GM19025 (cell line): Measurements from ENCODE around the gene TMBIM6.
"Not testable (repeated sequence)": the region's sequence is repeated elsewhere in the genome, so short reads cannot be mapped to it uniquely, and the experiment has no call there.

Source experiments
- ATAC-seq: cut with Tn5 transposase; IDR thresholded peaks from one replicate; pipeline ENCODE4 v1.9.1; 2021; ENCODE audit warnings: mild to moderate bottlenecking, low read depth, moderate library complexity; ENCODE audit not compliant: unreplicated experiment

TMBIM6 gene

GRCh38 chr12:49740930-49741881, at the start of gene TMBIM6:
TMBIM6 (plus strand) TSS chr12:49741557; CDS start chr12:49752494, 10,937 bp downstream.
- ATAC-seq = peak; percentile 94

DNA sequence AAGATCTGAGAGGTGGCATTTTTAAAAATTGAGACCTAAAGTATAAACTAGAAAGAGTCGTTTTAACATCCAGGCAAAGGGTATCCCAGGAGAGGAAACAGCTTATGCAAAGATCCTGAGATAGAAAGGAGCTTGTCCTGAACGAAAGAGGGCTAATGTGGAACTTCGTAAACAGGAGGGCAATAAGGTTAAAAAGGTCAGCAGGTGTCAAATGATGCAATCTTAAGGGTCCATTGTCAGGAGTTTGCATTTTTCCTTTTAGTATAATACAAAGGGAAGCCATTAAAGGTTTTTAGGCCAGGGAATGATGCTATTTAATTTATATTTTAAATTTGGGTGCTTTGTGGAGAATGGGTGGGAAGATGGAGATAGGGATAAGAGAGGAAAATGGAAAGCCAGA, 48.5 kb upstream of the TMBIM6 start:
- no peak for ATAC-seq

- no peak for ATAC-seq
Observed at GRCh38 chr12:49693931-49694444, 47.4 kb upstream of the TMBIM6 start.

- no peak for ATAC-seq
Observed at GRCh38 chr12:49696723-49697122, 44.6 kb upstream of the TMBIM6 start.

DNA sequence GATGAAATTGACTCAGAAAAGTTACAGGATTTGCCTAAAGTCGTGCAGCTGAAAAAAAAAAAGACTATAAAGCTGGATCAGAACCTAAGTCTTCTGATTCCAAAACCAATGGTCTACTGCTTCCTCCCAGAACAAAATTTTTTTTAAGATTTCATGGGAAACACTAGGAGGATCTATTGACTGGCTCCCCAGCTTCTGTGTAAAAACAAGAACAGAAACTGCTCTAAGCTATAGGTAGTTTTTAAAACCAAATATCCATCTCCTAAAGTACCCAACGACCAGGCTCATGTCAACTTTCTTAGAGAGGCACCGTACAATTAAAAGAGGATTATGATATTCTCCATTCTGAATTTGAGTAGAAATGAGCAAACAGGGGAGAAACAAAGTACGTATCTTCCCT, 43.5 kb upstream of the TMBIM6 start:
- ATAC-seq = no peak

GRCh38 chr12:49698619-49699545, 42.5 kb upstream of the TMBIM6 start:
- ATAC-seq = peak; percentile 84

- ATAC-seq = no peak
Observed at GRCh38 chr12:49702009-49702408, 39.3 kb upstream of the TMBIM6 start.

DNA sequence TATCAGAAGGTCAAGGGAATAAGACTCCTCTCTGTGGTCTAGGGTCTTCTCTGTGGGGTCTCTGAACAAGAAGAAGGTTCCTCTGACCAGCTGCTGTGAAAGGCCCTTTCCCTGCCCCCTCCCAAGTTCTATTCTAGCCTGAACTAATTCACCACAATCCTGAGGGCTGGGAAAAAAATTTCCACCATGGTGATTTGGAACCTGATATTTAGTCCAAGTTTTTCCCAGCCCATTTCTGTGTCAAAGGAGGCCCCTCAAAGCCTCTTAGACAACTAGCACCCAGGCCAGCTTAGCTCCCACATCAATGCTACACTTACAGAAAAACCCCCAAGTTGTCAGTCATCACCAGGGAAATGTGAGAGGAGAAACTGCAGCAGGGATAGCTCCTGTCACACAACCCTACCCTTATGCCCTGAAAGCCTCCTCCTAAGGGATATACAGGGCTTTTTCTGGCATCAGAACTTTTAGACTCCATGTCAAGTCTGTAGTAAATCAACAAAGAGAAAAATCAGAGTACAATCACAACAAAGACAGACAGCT, 38.6 kb upstream of the TMBIM6 start:
- ATAC-seq = no peak

GRCh38 chr12:49703647-49704137, 37.7 kb upstream of the TMBIM6 start:
- ATAC-seq = no peak

- ATAC-seq = no peak
Observed at GRCh38 chr12:49705479-49706134, 35.8 kb upstream of the TMBIM6 start.

GRCh38 chr12:49706351-49707127, 34.8 kb upstream of the TMBIM6 start:
- peak; percentile 11 for ATAC-seq

GRCh38 chr12:49707128-49707811, 34.1 kb upstream of the TMBIM6 start, which contains the start of gene FMNL3:
FMNL3 (minus strand) TSS chr12:49707405; CDS start chr12:49707180, 225 bp downstream.
- peak; percentile 86 for ATAC-seq

GRCh38 chr12:49707812-49708147, 33.6 kb upstream of the TMBIM6 start:
- no peak for ATAC-seq

- no peak for ATAC-seq
Observed at GRCh38 chr12:49708851-49709250, 32.5 kb upstream of the TMBIM6 start.

GRCh38 chr12:49713952-49714351, 27.4 kb upstream of the TMBIM6 start:
- not testable (repeated sequence) for ATAC-seq

- no peak for ATAC-seq
Observed at GRCh38 chr12:49716553-49716952, 24.8 kb upstream of the TMBIM6 start.

DNA sequence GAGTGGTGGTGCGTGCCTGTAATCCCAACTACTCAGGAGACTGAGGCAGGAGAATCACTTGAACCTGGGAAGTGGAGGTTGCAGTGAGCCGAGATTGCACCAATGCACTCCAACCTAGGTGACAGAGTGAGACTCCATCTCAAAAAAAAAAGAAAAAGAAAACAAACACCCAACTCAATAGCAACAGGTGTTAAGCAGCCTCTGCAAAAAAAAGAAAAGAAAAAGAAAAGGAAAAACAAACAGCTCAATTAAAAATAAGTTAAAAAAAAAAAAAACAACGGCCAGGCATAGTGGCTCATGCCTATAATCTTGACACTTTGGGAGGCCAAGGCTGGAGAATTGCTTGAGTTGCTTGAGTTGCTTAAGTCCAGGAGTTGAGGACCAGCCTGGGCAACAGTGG, 23.6 kb upstream of the TMBIM6 start:
- ATAC-seq = not testable (repeated sequence)

- ATAC-seq = no peak
Observed at GRCh38 chr12:49720214-49720613, 21.1 kb upstream of the TMBIM6 start.

DNA sequence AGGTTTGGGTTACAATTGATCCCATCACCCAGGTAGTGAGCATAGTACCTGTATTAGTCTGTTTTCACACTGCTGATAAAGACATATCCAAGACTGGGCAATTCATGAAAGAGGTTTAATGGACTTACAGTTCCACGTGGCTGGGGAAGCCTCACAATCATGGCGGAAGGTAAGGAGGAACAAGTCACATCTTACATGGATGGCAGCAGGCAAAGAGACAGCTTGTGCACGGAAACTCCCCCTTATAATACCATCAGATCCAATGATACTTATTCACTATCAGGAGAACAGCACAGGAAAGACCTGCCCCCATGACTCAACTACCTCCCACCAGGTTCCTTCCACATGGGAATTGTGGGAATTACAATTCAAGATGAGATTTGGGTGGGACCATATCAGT, 20.0 kb upstream of the TMBIM6 start:
- not testable (repeated sequence) for ATAC-seq
